Measurements from ENCODE around the gene CXCL9.
"Not testable (repeated sequence)": the region's sequence is repeated elsewhere in the genome, so short reads cannot be mapped to it uniquely, and the experiment has no call there.

CXCL9 gene

GRCh38 chr4:76011700-76012387 is 4.5 kb upstream of the CXCL9 start:
- DNase-seq = peak; percentile 53

- no peak for DNase-seq
Measured at GRCh38 chr4:76011018-76011670, 3.8 kb upstream of the CXCL9 start.

- DNase-seq = no peak
Measured at GRCh38 chr4:76010576-76010975, 3.3 kb upstream of the CXCL9 start.

GRCh38 chr4:76009311-76009710 is 2.0 kb upstream of the CXCL9 start:
- DNase-seq = no peak

- no peak for DNase-seq
Measured at GRCh38 chr4:76003620-76004019, 3.7 kb downstream of the CXCL9 start.

GRCh38 chr4:76003035-76003434 is 4.3 kb downstream of the CXCL9 start:
- no peak for DNase-seq

GRCh38 chr4:76002176-76002575 is 5.1 kb downstream of the CXCL9 start:
- DNase-seq = no peak

- DNase-seq = no peak
Measured at GRCh38 chr4:76001700-76002099, 5.6 kb downstream of the CXCL9 start.

- DNase-seq = no peak
Measured at GRCh38 chr4:76000279-76000678, 7.0 kb downstream of the CXCL9 start.

GRCh38 chr4:75998525-75999147 is 8.7 kb downstream of the CXCL9 start:
- not testable (repeated sequence) for DNase-seq

GRCh38 chr4:75997946-75998345 is 9.4 kb downstream of the CXCL9 start:
- no peak for DNase-seq

- no peak for DNase-seq
Measured at GRCh38 chr4:75997081-75997480, 10.2 kb downstream of the CXCL9 start.

- DNase-seq = peak; percentile 79
Measured at GRCh38 chr4:75995727-75996126, 11.6 kb downstream of the CXCL9 start.

GRCh38 chr4:75992462-75992861 is 14.8 kb downstream of the CXCL9 start:
- no peak for DNase-seq

GRCh38 chr4:75989846-75990528 is 17.3 kb downstream of the CXCL9 start:
- DNase-seq = peak; percentile 3

- no peak for DNase-seq
Measured at GRCh38 chr4:75985116-75985515, 22.2 kb downstream of the CXCL9 start.

GRCh38 chr4:75980576-75980975 is 26.7 kb downstream of the CXCL9 start:
- DNase-seq = no peak

GRCh38 chr4:75976177-75976576 is 31.1 kb downstream of the CXCL9 start:
- no peak for DNase-seq

- no peak for DNase-seq
Measured at GRCh38 chr4:75973766-75974165, 33.5 kb downstream of the CXCL9 start.

GRCh38 chr4:75968084-75968483 is 39.2 kb downstream of the CXCL9 start:
- DNase-seq = no peak

GRCh38 chr4:75963558-75963957 is 43.8 kb downstream of the CXCL9 start:
- DNase-seq = no peak

GRCh38 chr4:75962072-75962471 is 45.2 kb downstream of the CXCL9 start:
- DNase-seq = not testable (repeated sequence)

GRCh38 chr4:75958546-75958945 is 48.8 kb downstream of the CXCL9 start:
- not testable (repeated sequence) for DNase-seq

GRCh38 chr4:75954811-75955210 is 52.5 kb downstream of the CXCL9 start:
- not testable (repeated sequence) for DNase-seq

Measured in eye (tissue), 1 donor.